ENCODE measurements around the gene PHC2.

DNA sequence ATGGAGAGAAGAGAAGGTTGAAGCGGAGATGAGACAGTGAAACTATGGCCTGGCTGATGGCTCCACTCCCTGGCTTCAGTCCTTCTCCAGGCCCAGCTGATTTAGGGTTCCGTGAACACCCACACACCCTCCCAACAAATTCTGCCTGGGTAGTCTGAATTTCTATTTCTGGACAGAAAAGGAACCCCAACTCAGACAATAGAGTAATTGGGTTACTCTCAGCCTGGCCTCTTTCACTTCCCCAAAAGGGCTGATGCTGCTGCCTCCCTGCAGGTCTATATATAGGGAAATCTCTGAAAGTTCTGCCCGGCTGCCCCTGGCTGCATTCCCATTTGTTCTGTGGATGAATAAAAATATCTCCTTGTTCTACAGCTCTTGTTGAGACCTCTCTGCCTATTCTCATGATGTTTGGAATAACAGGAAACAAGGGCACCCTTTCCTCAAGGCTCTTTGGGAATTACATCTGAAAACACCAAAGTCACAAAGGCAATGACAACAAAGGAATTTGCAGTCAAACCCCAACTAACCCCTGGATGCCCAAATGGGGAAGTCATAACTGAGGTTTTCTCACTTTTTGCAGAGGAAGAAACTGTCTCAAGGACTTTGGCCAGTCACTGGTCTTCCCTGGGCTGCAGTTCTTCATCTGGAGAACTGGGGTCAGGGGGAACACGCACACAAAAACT lies 30.2 kb upstream of the PHC2 start:
- TF ChIP-seq EZH2 (IDR thresholded peaks at IDR 0.05) = no peak
- TF ChIP-seq, protein P1, sequence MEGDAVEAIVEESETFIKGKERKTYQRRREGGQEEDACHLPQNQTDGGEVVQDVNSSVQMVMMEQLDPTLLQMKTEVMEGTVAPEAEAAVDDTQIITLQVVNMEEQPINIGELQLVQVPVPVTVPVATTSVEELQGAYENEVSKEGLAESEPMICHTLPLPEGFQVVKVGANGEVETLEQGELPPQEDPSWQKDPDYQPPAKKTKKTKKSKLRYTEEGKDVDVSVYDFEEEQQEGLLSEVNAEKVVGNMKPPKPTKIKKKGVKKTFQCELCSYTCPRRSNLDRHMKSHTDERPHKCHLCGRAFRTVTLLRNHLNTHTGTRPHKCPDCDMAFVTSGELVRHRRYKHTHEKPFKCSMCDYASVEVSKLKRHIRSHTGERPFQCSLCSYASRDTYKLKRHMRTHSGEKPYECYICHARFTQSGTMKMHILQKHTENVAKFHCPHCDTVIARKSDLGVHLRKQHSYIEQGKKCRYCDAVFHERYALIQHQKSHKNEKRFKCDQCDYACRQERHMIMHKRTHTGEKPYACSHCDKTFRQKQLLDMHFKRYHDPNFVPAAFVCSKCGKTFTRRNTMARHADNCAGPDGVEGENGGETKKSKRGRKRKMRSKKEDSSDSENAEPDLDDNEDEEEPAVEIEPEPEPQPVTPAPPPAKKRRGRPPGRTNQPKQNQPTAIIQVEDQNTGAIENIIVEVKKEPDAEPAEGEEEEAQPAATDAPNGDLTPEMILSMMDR (IDR thresholded peaks at IDR 0.05) = no peak
